HCT116 (cell line): ENCODE data around the gene CLCF1. TPM values are rescaled to one million over a fixed set of nuclear protein-coding genes. Genes with fewer than 3 reads are reported as not detected.

Source experiments
- ATAC-seq: fragments of 200-7000 bp; cut with Tn5 transposase; 2 replicates; pipeline ENCODE4 v1.9.1; 2020; ENCODE audit warnings: mild to moderate bottlenecking, moderate library complexity
- BruUV-seq: library from RNA; stranded (reverse); fragments of 400-500 nt; replicated peaks from 2 replicates; lab custom pipeline; 2021; lab: Mats Ljungman, UMichigan
- CTCF ChIA-PET: fragments of 300-600 bp; sonication (Branson Sonifier 250); formaldehyde crosslinking; loops from one replicate; lab custom pipeline; 2021; ENCODE audit warnings: antibody characterized with exemption; lab: Charles Lee
- POLR2A ChIA-PET: fragments of 300-600, 350-600 bp; sonication (Branson Sonifier 250); formaldehyde crosslinking; loops from one replicate; lab custom pipeline; 2021; ENCODE audit warnings: antibody characterized with exemption; lab: Charles Lee
- RAD21 ChIA-PET, 2 experiments: fragments of 300-600 bp; sonication (Branson Sonifier 250); formaldehyde crosslinking; loops; one replicate each; lab custom pipeline; 2023; ENCODE audit warnings: low total read pairs in 2 of 2; ENCODE audit not compliant: uncharacterized antibody in 2 of 2, unreplicated experiment in 2 of 2, low non-redundant PET in 1 of 2; lab: Charles Lee
- DNase-seq: peaks from one replicate; pipeline ENCODE4 v3.0.0-alpha.2; 2010; ENCODE audit warnings: low read depth, low spot score
- H2AFZ ChIP-seq: fragments of 200-600 bp; shearing (Covaris generic), sonication (generic); 2 replicates; pipeline ENCODE4 v1.6.1; 2017; ENCODE audit warnings: low read depth, mixed run types, mixed read lengths, antibody characterized with exemption, low read length; ENCODE audit not compliant: poor library complexity, severe bottlenecking
- H3K27ac ChIP-seq: 2 replicates; pipeline ENCODE4 v1.5.1; 2012; ENCODE audit warnings: low read depth, low read length
- H3K27me3 ChIP-seq: fragments of 200-600 bp; sonication (generic); 2 replicates; pipeline ENCODE4 v1.6.1; 2016; ENCODE audit warnings: mixed run types, low read length, mixed read lengths; ENCODE audit not compliant: insufficient read depth
- H3K36me3 ChIP-seq, 2 experiments: fragments of 200-500 bp in 1 of 2; fragments of 200-600 bp in 1 of 2; sonication (Bioruptor generic) in 1 of 2; sonication (generic) in 1 of 2; 2 replicates each; pipeline versions ENCODE4 v1.5.1 to v1.6.1; 2014 to 2016; ENCODE audit warnings: low read length in 2 of 2, inconsistent platforms in 1 of 2, mixed read lengths in 1 of 2, mixed run types in 1 of 2; ENCODE audit not compliant: insufficient read depth in 2 of 2, control insufficient read depth in 1 of 2
- H3K4me1 ChIP-seq, 2 experiments: fragments of 200-600 bp in 1 of 2; sonication (generic) in 1 of 2; 2 replicates each; pipeline versions ENCODE4 v1.5.1 to v1.6.1; 2012 to 2017; ENCODE audit warnings: low read length in 2 of 2, inconsistent platforms in 1 of 2, mild to moderate bottlenecking in 1 of 2, mixed read lengths in 1 of 2, mixed run types in 1 of 2, moderate library complexity in 1 of 2; ENCODE audit not compliant: insufficient read depth in 2 of 2, control insufficient read depth in 1 of 2
- H3K4me2 ChIP-seq: fragments of 200-600 bp; sonication (generic); 2 replicates; pipeline ENCODE4 v1.6.1; 2017; ENCODE audit warnings: mixed run types, low read length, mixed read lengths
- H3K4me3 ChIP-seq, 2 experiments: fragments of 200-600 bp in 1 of 2; sonication (generic) in 1 of 2; replicated peaks in 1 of 2; 2 replicates each; pipeline ENCODE4 v1.5.1; 2011 to 2016; ENCODE audit warnings: low read length in 2 of 2, control low read depth in 1 of 2, low read depth in 1 of 2, mild to moderate bottlenecking in 1 of 2, mixed read lengths in 1 of 2, mixed run types in 1 of 2
- H3K79me2 ChIP-seq: fragments of 200-600 bp; sonication (generic); 2 replicates; pipeline ENCODE4 v1.6.1; 2017; ENCODE audit warnings: mild to moderate bottlenecking, mixed run types, low read length, moderate library complexity, mixed read lengths; ENCODE audit not compliant: insufficient read depth
- H3K9ac ChIP-seq: fragments of 200-600 bp; sonication (generic); 2 replicates; pipeline ENCODE4 v1.6.1; 2016; ENCODE audit warnings: low read length, mixed read lengths
- H3K9me2 ChIP-seq: fragments of 200-600 bp; sonication (generic), shearing (Covaris generic); 2 replicates; pipeline ENCODE4 v1.6.1; 2017; ENCODE audit warnings: mixed run types, mild to moderate bottlenecking, moderate library complexity; ENCODE audit not compliant: insufficient read depth
- H3K9me3 ChIP-seq, 2 experiments: fragments of 200-500 bp in 1 of 2; fragments of 200-600 bp in 1 of 2; sonication (Bioruptor generic) in 1 of 2; sonication (generic) in 1 of 2; 2 replicates each; pipeline ENCODE4 v1.6.1; 2014 to 2017; ENCODE audit warnings: low read length in 2 of 2, mixed read lengths in 2 of 2, inconsistent platforms in 1 of 2, low read depth in 1 of 2, mild to moderate bottlenecking in 1 of 2, mixed run types in 1 of 2, moderate library complexity in 1 of 2; ENCODE audit not compliant: control insufficient read depth in 1 of 2, insufficient read depth in 1 of 2
- H4K20me1 ChIP-seq: fragments of 200-600 bp; sonication (generic), shearing (Covaris generic); 2 replicates; pipeline ENCODE4 v1.6.1; 2017; ENCODE audit warnings: mixed run types, mild to moderate bottlenecking, moderate library complexity; ENCODE audit not compliant: insufficient read depth
- POLR2AphosphoS5 ChIP-seq: IDR thresholded peaks from 2 replicates; pipeline ENCODE4 v1.6.1; 2011; ENCODE audit warnings: mild to moderate bottlenecking, low read depth, low read length, moderate library complexity
- SIN3A ChIP-seq: IDR thresholded peaks from 2 replicates; pipeline ENCODE4 v1.6.1; 2012; ENCODE audit warnings: low read depth
- YY1 ChIP-seq: IDR thresholded peaks from 2 replicates; pipeline ENCODE4 v1.6.1; 2011; ENCODE audit warnings: low read length, low read depth, moderate library complexity, mild to moderate bottlenecking; ENCODE audit not compliant: insufficient replicate concordance; ENCODE audit errors: extremely low read depth
- ZFX ChIP-seq: fragments of 450-650 bp; IDR thresholded peaks from 2 replicates; pipeline ENCODE4 v1.6.1; 2017
- intact Hi-C: fragments of 100-400 bp; cut with micrococcal nuclease; formaldehyde crosslinking; loops from 2 replicates; pipeline ENCODE4 v1.10.0; 2022
- total RNA-seq: library from RNA; stranded (reverse); gene quantifications from one replicate; pipeline ENCODE4 v1.2.1, GENCODE V29; 2021; ENCODE audit not compliant: unreplicated experiment

Gene CLCF1
- total RNA-seq, 1 experiment from 2014 or later, result 12.2 TPM

- intact Hi-C loops, result no loop called here
- peaks cover 7% of the 10 kb centered on the region for H3K79me2 ChIP-seq
- no peaks in the 10 kb centered on the region for H3K27me3 ChIP-seq
- H3K4me1 ChIP-seq, result peaks cover 70 to 86% of the 10 kb centered on the region in 2 experiments
- H2AFZ ChIP-seq, result no peak overlapping the region
- peak overlapping the region; percentile 88 for H3K4me2 ChIP-seq
- H4K20me1 ChIP-seq, result no peaks in the 10 kb centered on the region
- H3K9ac ChIP-seq, result peak overlapping the region; percentile 100
- ATAC-seq, result no peak
- H3K4me3 ChIP-seq, result peak overlapping the region; percentile 9 to 28; a peak in 3 of 4 replicates
- DNase-seq, result no peak
- no peaks in the 10 kb centered on the region for H3K9me3 ChIP-seq
- ChIA-PET RAD21 (interaction anchor here in 1 of 2 experiments (0.8 to 1.2 kb wide), 2 partner anchors 20 to 21 kb away, joined by 3 to 5 read pairs; no protein-coding TSS in a partner anchor), CTCF (interaction anchor here (0.9 to 15.5 kb wide), 5 partner anchors 20 to 60 kb away, joined by 4 to 456 read pairs (median 8); partner anchors contain the start of genes POLD4 and PPP1CA), POLR2A (interaction anchor here (1.0 to 15.1 kb wide), 2 partner anchors 9 to 23 kb away, joined by 3 to 210 read pairs; partner anchors contain the start of gene POLD4)
- H3K9me2 ChIP-seq, result no peaks in the 10 kb centered on the region
- no peaks in the 10 kb centered on the region for H3K36me3 ChIP-seq
- H3K27ac ChIP-seq, result peak overlapping the region; percentile 100
- TF ChIP-seq POLR2AphosphoS5 (peak; percentile 64), SIN3A (no peak), ZFX (no peak)
- TF ChIP-seq, all 23 proteins: peak for 1
- no TSS peak for BruUV-seq
Measured at GRCh38 chr11:67376873-67377808, 3.7 kb upstream of the CLCF1 start.

- intact Hi-C loops, result no loop called here
- POLR2A ChIA-PET, result interaction anchor here (1.0 to 15.1 kb wide), 2 partner anchors 16 to 22 kb away, joined by 3 to 210 read pairs; partner anchors contain the start of genes POLD4 and RAD9A
- ATAC-seq (no peak), DNase-seq (no peak)
- H3K9ac ChIP-seq, result peak overlapping the region; percentile 100
- peak overlapping the region; percentile 100 for H3K27ac ChIP-seq
- H2AFZ ChIP-seq, result no peak overlapping the region
- H3K4me2 ChIP-seq, result peak overlapping the region; percentile 88
- no peaks in the 10 kb centered on the region for H3K27me3 ChIP-seq
- H3K79me2 ChIP-seq, result peaks cover 16% of the 10 kb centered on the region
- H3K9me2 ChIP-seq, result no peaks in the 10 kb centered on the region
- BruUV-seq, result no TSS peak
- peaks cover 73 to 86% of the 10 kb centered on the region in 2 experiments for H3K4me1 ChIP-seq
- TF ChIP-seq YY1, result no peak
- H4K20me1 ChIP-seq, result no peaks in the 10 kb centered on the region
- no peak overlapping the region for H3K4me3 ChIP-seq
- no peaks in the 10 kb centered on the region for H3K36me3 ChIP-seq
- RAD21 ChIA-PET, result interaction anchor here in 1 of 2 experiments (1.2 kb wide), 1 partner anchor 20 kb away, joined by 3 read pairs; no protein-coding TSS in a partner anchor
- CTCF ChIA-PET, result interaction anchor here (0.9 to 15.5 kb wide), 4 partner anchors 19 to 59 kb away, joined by 8 to 456 read pairs (median 8); partner anchors contain the start of genes POLD4 and PPP1CA
- no peaks in the 10 kb centered on the region for H3K9me3 ChIP-seq
Measured at GRCh38 chr11:67376063-67376820, 2.8 kb upstream of the CLCF1 start.
